HepG2 (cell line): Measurements from ENCODE around the gene SLC35A1. TPM values are rescaled to one million over a fixed set of nuclear protein-coding genes. Genes with fewer than 3 reads are reported as not detected.
A peak's percentile ranks its signal among the peaks of the same experiment; 100 is the strongest.

Source experiments
- ATAC-seq: fragments of 200-7000 bp; cut with Tn5 transposase; 3 replicates; pipeline ENCODE4 v1.9.1; 2020; ENCODE audit warnings: mild to moderate bottlenecking, moderate library complexity
- BruUV-seq: library from RNA; stranded (reverse); fragments of 400-500 nt; replicated peaks from 2 replicates; lab custom pipeline; 2021; lab: Mats Ljungman, UMichigan
- CTCF ChIA-PET: fragments of 300-600 bp; formaldehyde crosslinking; extraction: SDS; loops from one replicate; lab custom pipeline; 2021; ENCODE audit warnings: low total read pairs, inconsistent platforms, low intra/inter-chr PET ratio; lab: Yijun Ruan, JAX
- POLR2A ChIA-PET: fragments of 350-600 bp; sonication (Branson Sonifier 250); formaldehyde crosslinking; loops from one replicate; lab custom pipeline; 2020; ENCODE audit warnings: antibody characterized with exemption, inconsistent platforms; lab: Yijun Ruan, JAX
- DNase-seq: peaks from one replicate; pipeline ENCODE4 v3.0.0-alpha.2; 2015; ENCODE audit warnings: low spot score
- FAIRE-seq: peaks from 3 replicates; lab custom pipeline; 2011; peaks lifted over from hg19 to GRCh38; lab: Jason Lieb, UNC
- H2AFZ ChIP-seq: one replicate; pipeline ENCODE4 v1.6.1; 2011; ENCODE audit warnings: low read length, inconsistent platforms
- H3K27ac ChIP-seq: fragments of 300-600 bp; 3 replicates; pipeline ENCODE4 v1.8.0; 2011; ENCODE audit warnings: mixed run types, mild to moderate bottlenecking, mixed read lengths, low read length, inconsistent platforms; ENCODE audit not compliant: insufficient read depth; ENCODE audit errors: extremely low read length
- H3K27me3 ChIP-seq, 2 experiments: fragments of 200-600 bp in 1 of 2; 2 replicates in 1 of 2; 3 replicates in 1 of 2; pipeline versions ENCODE4 v1.6.0 to v1.8.0; 2011; ENCODE audit warnings: low read length in 2 of 2, mild to moderate bottlenecking in 2 of 2, moderate library complexity in 2 of 2, inconsistent platforms in 1 of 2; ENCODE audit not compliant: insufficient read depth in 2 of 2, control insufficient read depth in 1 of 2
- H3K36me3 ChIP-seq, 2 experiments: fragments of 200-600 bp in 1 of 2; replicated peaks in 1 of 2; 2 replicates in 1 of 2; 3 replicates in 1 of 2; pipeline versions ENCODE4 v1.5.1 to v1.8.0; 2011; ENCODE audit warnings: low read length in 2 of 2, inconsistent platforms in 1 of 2; ENCODE audit not compliant: insufficient read depth in 2 of 2, control insufficient read depth in 1 of 2
- H3K4me1 ChIP-seq: 2 replicates; pipeline ENCODE4 v1.5.1; 2012; ENCODE audit warnings: low read length, inconsistent platforms; ENCODE audit not compliant: insufficient read depth
- H3K4me2 ChIP-seq: 2 replicates; pipeline ENCODE4 v1.6.0; 2011; ENCODE audit warnings: low read depth, low read length, inconsistent platforms
- H3K4me3 ChIP-seq, 3 experiments: fragments of 200-600 bp in 1 of 3; sonication (generic), shearing (Covaris generic) in 1 of 3; replicated peaks in 1 of 3; 2 replicates each; pipeline ENCODE4 v1.5.1; 2011 to 2016; ENCODE audit warnings: low read length in 3 of 3, inconsistent platforms in 2 of 3, low read depth in 2 of 3, mild to moderate bottlenecking in 2 of 3, control low read depth in 1 of 3, mixed read lengths in 1 of 3; ENCODE audit not compliant: insufficient read depth in 1 of 3
- H3K79me2 ChIP-seq: one replicate; pipeline ENCODE4 v1.6.1; 2011; ENCODE audit warnings: low read length, inconsistent platforms; ENCODE audit not compliant: insufficient read depth
- H3K9ac ChIP-seq: 2 replicates; pipeline ENCODE4 v1.6.0; 2011; ENCODE audit warnings: mild to moderate bottlenecking, low read depth, low read length, inconsistent platforms; ENCODE audit not compliant: insufficient read depth
- H3K9me3 ChIP-seq: 2 replicates; pipeline ENCODE4 v1.5.1; 2012; ENCODE audit warnings: mild to moderate bottlenecking, low read length
- H4K20me1 ChIP-seq: 2 replicates; pipeline ENCODE4 v1.6.0; 2011; ENCODE audit warnings: inconsistent platforms, mild to moderate bottlenecking, low read length, moderate library complexity; ENCODE audit not compliant: insufficient read depth
- BHLHE40 ChIP-seq: IDR thresholded peaks from 2 replicates; pipeline ENCODE4 v1.6.1; 2011; ENCODE audit warnings: low read length, improper control_type of control experiment
- DR1 ChIP-seq: sonication (generic); formaldehyde crosslinking; IDR thresholded peaks from 2 replicates; pipeline ENCODE4 v1.8.0; 2021; ENCODE audit warnings: mild to moderate bottlenecking, missing genetic modification reagents, inconsistent platforms
- IRX3 ChIP-seq: sonication (generic); formaldehyde crosslinking; IDR thresholded peaks from 2 replicates; pipeline ENCODE4 v1.8.1; 2023; ENCODE audit warnings: mild to moderate bottlenecking, low read depth, missing genetic modification reagents, borderline replicate concordance
- MAFF ChIP-seq: IDR thresholded peaks from 2 replicates; pipeline ENCODE4 v1.6.1; 2011; ENCODE audit warnings: low read depth, low read length, improper control_type of control experiment
- MAFK ChIP-seq, 2 experiments: IDR thresholded peaks in 1 of 2; conservative IDR thresholded peaks in 1 of 2; 2 replicates each; pipeline ENCODE4 v1.6.1; 2011; ENCODE audit warnings: improper control_type of control experiment in 2 of 2, low read length in 2 of 2
- MATR3 ChIP-seq: sonication (generic); formaldehyde crosslinking; IDR thresholded peaks from 2 replicates; pipeline ENCODE4 v1.4.0; 2020; ENCODE audit warnings: missing genetic modification reagents
- NFE2L2 ChIP-seq: fragments of 150-350 bp; IDR thresholded peaks from 2 replicates; pipeline ENCODE4 v1.6.1; 2014; ENCODE audit warnings: low read length
- ZFAT ChIP-seq: sonication (generic); formaldehyde crosslinking; conservative IDR thresholded peaks from 2 replicates; pipeline ENCODE4 v1.8.1; 2023; ENCODE audit warnings: missing genetic modification reagents, inconsistent platforms
- ZNF441 ChIP-seq: sonication (generic); formaldehyde crosslinking; IDR thresholded peaks from 2 replicates; pipeline ENCODE4 v1.7.0; 2021; ENCODE audit warnings: missing genetic modification reagents, borderline replicate concordance
- WGBS: methylation state at CpG from one replicate; pipeline ENCODE4 v1.1.6; 2017; ENCODE audit warnings: low lambda C conversion rate; 5-methylcytosine and 5-hydroxymethylcytosine counted together
- in situ Hi-C: cut with HindIII; loops from 2 replicates; pipeline ENCODE4 v1.10.0; 2017; ENCODE audit warnings: low pct_unique_long_range_greater_than_20kb; ENCODE audit not compliant: extremely low pct_ligation_motif_present
- intact Hi-C: fragments of 100-400 bp; cut with micrococcal nuclease; formaldehyde crosslinking; loops from one replicate; pipeline ENCODE4 v1.10.0; 2022; ENCODE audit not compliant: unreplicated experiment
- polyA plus RNA-seq, 8 experiments: library from polyadenylated mRNA; depleted of rRNA in 3 of 8; stranded (reverse) in 7 of 8; unstranded in 1 of 8; fragments of >200 nt; fragmentation: Illumina TruSeq in 4 of 8; extraction: Trizol in 4 of 8; gene quantifications; 2 replicates each; pipeline versions ENCODE4 v1.2.1 to v1.2.3, GENCODE V29; 2011 to 2016; ENCODE audit warnings: low read depth in 4 of 8, missing spikeins in 1 of 8, mixed read lengths in 1 of 8; ENCODE audit not compliant: insufficient read depth in 1 of 8
- total RNA-seq, 5 experiments: library from RNA; depleted of rRNA; stranded (reverse); fragments of >200 nt; fragmentation: Illumina TruSeq; extraction: Trizol; gene quantifications; 2 replicates each; pipeline ENCODE4 v1.2.3, GENCODE V29; 2016; ENCODE audit warnings: low read depth in 1 of 5
- TF ChIP-seq, protein P1 (sequence below): IDR thresholded peaks from 2 replicates; pipeline ENCODE4 v1.6.1; 2016

The SLC35A1 gene
- total and polyA plus RNA-seq, 2 of the 13 experiments (the other 11 are each of a cell fraction or from before 2014, with no cell fraction given): 24.8 to 25.1 TPM

DNA sequence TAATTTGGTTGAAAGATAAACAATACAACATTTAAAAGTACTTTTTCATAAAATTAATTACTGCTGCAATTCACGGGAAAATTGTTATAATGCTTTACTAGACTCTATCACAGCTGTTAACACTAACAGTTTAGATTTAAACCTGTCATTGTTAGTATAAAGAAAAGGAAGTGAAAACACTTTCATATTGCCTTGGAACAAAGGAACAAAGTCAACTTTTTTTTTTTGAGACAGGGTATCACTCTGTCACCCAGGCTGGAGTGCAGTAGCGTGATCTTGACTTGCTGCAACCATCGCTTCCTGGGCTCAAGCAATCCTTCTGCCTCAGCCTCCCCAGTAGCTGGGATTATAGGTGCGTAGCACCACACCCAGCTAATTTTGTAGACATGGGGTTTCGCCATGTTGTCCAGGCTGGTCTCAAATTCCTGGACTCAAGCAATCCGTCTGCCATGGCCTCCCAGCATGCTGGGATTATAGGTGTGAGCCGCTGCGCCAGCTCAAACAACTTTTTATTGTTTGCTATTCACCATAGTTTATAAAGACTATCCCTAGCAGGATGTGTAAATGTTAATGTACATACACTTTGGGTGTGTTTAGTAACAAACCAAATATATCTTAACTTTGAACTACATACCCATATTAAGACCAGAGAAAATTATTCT, 22.1 kb downstream of the SLC35A1 start:
- CTCF ChIA-PET: no interaction called here
- BruUV-seq: no TSS peak
- in situ Hi-C loops (no loop called here), intact Hi-C loops (no loop called here)
- Histone ChIP-seq H3K4me3 (no peak overlapping the region), H2AFZ (no peak overlapping the region), H4K20me1 (no peaks in the 10 kb centered on the region), H3K27me3 (no peaks in the 10 kb centered on the region), H3K9me3 (no peaks in the 10 kb centered on the region), H3K4me1 (peaks cover 7% of the 10 kb centered on the region; the same call in 1 of the 2 replicates), H3K79me2 (no peaks in the 10 kb centered on the region), H3K9ac (no peak overlapping the region), H3K36me3 (peaks cover 0 to 5% of the 10 kb centered on the region in 2 experiments; a peak in 1 of 5 replicates), H3K4me2 (no peak overlapping the region), H3K27ac (no peak overlapping the region)
- FAIRE-seq (no peak), DNase-seq (no peak), ATAC-seq (no peak)
- POLR2A ChIA-PET: no interaction called here
- TF ChIP-seq, protein P1, sequence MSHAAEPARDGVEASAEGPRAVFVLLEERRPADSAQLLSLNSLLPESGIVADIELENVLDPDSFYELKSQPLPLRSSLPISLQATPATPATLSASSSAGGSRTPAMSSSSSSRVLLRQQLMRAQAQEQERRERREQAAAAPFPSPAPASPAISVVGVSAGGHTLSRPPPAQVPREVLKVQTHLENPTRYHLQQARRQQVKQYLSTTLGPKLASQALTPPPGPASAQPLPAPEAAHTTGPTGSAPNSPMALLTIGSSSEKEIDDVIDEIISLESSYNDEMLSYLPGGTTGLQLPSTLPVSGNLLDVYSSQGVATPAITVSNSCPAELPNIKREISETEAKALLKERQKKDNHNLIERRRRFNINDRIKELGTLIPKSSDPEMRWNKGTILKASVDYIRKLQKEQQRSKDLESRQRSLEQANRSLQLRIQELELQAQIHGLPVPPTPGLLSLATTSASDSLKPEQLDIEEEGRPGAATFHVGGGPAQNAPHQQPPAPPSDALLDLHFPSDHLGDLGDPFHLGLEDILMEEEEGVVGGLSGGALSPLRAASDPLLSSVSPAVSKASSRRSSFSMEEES (CRISPR knock-in tag): no peak
- TF ChIP-seq BHLHE40: no peak
- TF ChIP-seq ZNF441: no peak
- TF ChIP-seq DR1: no peak
- no peak for TF ChIP-seq MATR3 (CRISPR knock-in tag)
- TF ChIP-seq IRX3 (CRISPR knock-in tag): no peak
- 92% methylated on average over 7 of the region's 8 CpGs for WGBS

GRCh38 chr6:87498048-87498447, 25.3 kb downstream of the SLC35A1 start:
- in situ Hi-C loops: no loop called here

More at GRCh38 chr6:87498048-87498447, 25.3 kb downstream of the SLC35A1 start:
- no peak overlapping the region for H2AFZ ChIP-seq
- no peak for ATAC-seq
- no peaks in the 10 kb centered on the region for H3K79me2 ChIP-seq
- H3K36me3 ChIP-seq: peaks cover 0 to 3% of the 10 kb centered on the region in 2 experiments; a peak in 4 of 5 replicates
- FAIRE-seq: no peak
- POLR2A ChIA-PET: no interaction called here
- H4K20me1 ChIP-seq: no peaks in the 10 kb centered on the region
- no peaks in the 10 kb centered on the region for H3K9me3 ChIP-seq
- no peak for DNase-seq
- intact Hi-C loops: no loop called here
- no peaks in the 10 kb centered on the region for H3K27me3 ChIP-seq
- H3K4me2 ChIP-seq: no peak overlapping the region
- H3K27ac ChIP-seq: no peak overlapping the region
- H3K4me1 ChIP-seq: peaks cover 26% of the 10 kb centered on the region
- no peak overlapping the region for H3K9ac ChIP-seq
- TF ChIP-seq NFE2L2: peak; percentile 56; the same call in 1 of the 2 replicates
- no peak for TF ChIP-seq ZFAT (CRISPR knock-in tag)
- TF ChIP-seq MAFK (conservative IDR thresholded peaks at IDR 0.05 in 1 of 2, IDR thresholded peaks at IDR 0.05 in 1 of 2; ENCODE audit: low read length in 2 of 2): peak; percentile 68 to 87
- peak; percentile 69 for TF ChIP-seq MAFF
- CTCF ChIA-PET: no interaction called here
- no peak overlapping the region for H3K4me3 ChIP-seq
- no TSS peak for BruUV-seq
